ENCODE data around the gene CAMK2D.
"Not testable (repeated sequence)": the region's sequence is repeated elsewhere in the genome, so short reads cannot be mapped to it uniquely, and the experiment has no call there.

The CAMK2D gene

DNA sequence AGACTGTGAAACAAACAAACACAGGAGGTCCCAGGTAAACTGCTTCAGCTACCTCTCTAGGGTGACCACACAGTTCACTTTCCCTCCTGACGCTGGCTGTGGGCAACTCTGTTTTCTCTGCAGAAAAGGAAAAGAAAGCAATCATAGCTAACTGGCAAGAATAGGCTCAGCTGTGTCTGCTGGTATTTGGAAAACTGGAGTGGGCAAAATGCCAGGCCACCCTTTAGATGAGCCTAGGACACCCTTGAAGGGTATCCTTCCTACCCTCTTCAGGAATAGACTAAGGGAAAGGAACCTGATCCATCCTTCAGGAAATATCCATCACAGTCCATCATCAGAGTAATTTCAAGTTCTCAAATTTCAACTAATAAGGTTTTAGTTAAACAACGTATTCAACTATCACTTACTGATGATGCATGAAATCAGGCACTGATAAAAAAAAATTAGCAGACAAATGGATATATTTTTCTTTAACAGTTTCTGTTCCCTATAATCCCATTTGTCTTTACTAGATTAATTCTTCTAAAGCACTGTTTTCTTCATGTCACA lies 60.9 kb downstream of the CAMK2D start:
- H3K9me3 Mint-ChIP-seq: no peaks in the 10 kb centered on the region
- DNase-seq (no peak), ATAC-seq (replicated peaks) (no peak)
- H3K27me3 Mint-ChIP-seq: no peaks in the 10 kb centered on the region
- no peak overlapping the region for H3K4me3 Mint-ChIP-seq
- peaks cover 7 to 10% of the 10 kb centered on the region in 2 donors for H3K4me1 Mint-ChIP-seq (ENCODE audit: low read depth in 2 of 2)
- no peaks in the 10 kb centered on the region for H3K36me3 Mint-ChIP-seq (ENCODE audit: insufficient read depth)
- H3K27ac Mint-ChIP-seq: no peak overlapping the region

DNA sequence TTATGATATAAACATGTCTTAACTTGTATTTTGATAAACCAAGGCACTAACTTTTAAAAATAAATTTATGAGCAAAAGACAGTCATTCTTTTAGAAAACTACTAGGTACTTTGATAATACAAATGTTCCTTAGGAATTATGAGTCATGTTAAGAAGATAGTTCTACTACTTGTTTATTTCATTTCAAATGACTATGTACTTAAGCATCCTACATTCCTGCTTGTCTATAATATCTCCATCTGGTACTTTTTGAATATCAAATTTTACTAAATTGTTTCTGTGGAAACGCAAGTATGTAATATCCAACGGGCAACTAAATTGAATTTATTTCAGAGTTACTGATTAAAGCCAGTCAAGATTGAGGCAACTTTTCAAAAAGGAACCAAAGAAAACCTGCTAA lies 61.8 kb downstream of the CAMK2D start:
- H3K4me1 Mint-ChIP-seq (ENCODE audit: low read depth in 2 of 2): peaks cover 4 to 7% of the 10 kb centered on the region in 2 donors
- no peak overlapping the region for H3K4me3 Mint-ChIP-seq
- H3K27me3 Mint-ChIP-seq: no peaks in the 10 kb centered on the region
- no peak overlapping the region for H3K27ac Mint-ChIP-seq
- ATAC-seq (replicated peaks) (no peak), DNase-seq (no peak)
- H3K9me3 Mint-ChIP-seq: no peaks in the 10 kb centered on the region
- no peaks in the 10 kb centered on the region for H3K36me3 Mint-ChIP-seq (ENCODE audit: insufficient read depth)

DNA sequence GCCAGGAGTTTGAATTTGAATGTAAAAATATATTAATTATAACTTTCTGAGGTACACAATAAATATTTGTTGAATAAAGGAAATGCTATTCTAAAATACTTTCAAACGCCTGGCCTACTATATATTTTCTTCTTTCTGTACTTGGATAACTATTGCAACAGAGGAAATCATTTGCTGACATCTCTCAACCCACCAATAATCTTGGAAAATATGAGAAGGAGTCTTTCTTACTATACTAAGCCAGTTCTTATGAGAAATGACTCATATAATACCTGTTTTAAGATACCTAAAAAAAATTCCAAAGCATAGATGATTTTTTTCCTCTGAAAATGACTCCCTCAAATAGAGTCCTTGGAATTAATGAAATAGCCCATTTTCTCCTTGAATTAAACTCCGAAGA lies 64.1 kb downstream of the CAMK2D start:
- DNase-seq: no peak
- H3K9me3 Mint-ChIP-seq: no peaks in the 10 kb centered on the region
- H3K4me3 Mint-ChIP-seq: no peak overlapping the region
- no peaks in the 10 kb centered on the region for H3K27me3 Mint-ChIP-seq
- H3K36me3 Mint-ChIP-seq (ENCODE audit: insufficient read depth): no peaks in the 10 kb centered on the region
- H3K27ac Mint-ChIP-seq: no peak overlapping the region
- H3K4me1 Mint-ChIP-seq (ENCODE audit: low read depth in 2 of 2): peaks cover 18 to 20% of the 10 kb centered on the region in 2 donors
- no peak for ATAC-seq (replicated peaks)

DNA sequence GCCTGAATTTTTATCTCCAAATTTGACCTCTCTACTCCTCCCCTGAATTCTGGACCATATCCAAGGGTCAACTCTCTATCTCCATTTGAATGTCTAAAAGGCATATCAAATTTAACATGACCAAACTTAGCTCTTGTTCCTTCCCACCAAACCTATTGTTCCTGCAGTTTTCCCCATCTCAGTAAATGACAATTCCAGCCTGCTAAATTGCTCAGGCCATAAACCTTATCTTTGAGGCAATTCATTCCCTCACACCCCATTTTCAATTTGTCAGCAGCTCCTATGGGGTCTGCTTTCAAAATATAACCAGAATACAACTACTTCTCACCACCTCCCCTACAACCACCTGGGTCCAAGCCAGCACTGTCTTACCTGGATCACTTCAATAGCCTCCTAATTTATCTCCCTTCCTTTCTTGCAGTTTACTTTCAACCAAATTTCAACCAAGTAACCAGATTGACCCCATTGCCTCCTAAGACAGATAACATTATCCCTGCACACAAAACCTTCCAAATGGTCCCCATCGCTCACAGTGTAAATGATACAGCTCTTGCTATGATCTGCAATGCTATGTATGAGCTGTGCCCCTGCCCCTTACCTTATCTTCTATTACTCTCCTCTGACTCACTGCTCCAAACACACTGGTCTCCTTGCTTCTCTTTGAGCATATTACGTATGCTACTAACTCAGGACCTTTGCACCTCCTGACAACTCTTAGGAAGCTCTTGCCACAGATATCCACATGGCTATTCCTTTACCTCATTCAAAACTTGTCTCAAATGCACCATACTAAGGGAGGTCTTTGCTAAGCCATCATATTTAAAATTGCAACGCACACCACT lies 66.0 kb downstream of the CAMK2D start:
- Mint-ChIP-seq H3K9me3 (no peaks in the 10 kb centered on the region), H3K27ac (no peak overlapping the region), H3K4me3 (no peak overlapping the region), H3K4me1 (ENCODE audit: low read depth in 2 of 2) (peaks cover 14 to 22% of the 10 kb centered on the region in 2 donors), H3K36me3 (ENCODE audit: insufficient read depth) (no peaks in the 10 kb centered on the region), H3K27me3 (no peaks in the 10 kb centered on the region)
- ATAC-seq (replicated peaks): no peak
- no peak for DNase-seq

DNA sequence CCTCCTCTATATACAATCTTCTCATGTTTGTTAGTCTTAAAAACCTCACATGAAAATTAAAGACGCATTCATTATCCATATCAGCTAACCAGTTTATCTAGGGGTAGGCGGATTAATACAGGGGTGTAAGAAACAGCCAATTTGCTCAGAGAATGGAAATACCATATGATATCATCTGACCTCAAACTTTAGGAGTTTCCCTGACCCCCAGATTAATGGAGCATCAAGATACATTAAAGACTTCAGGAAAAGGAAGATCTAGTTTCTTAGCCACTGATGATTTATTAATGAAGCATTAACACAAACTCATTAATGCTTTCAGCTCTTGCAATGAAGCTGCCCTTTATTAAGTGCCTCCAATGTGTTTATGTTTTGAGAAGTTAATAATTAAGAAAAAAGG lies 67.5 kb downstream of the CAMK2D start:
- H3K27me3 Mint-ChIP-seq: no peaks in the 10 kb centered on the region
- no peaks in the 10 kb centered on the region for H3K36me3 Mint-ChIP-seq (ENCODE audit: insufficient read depth)
- no peak for DNase-seq
- no peak for ATAC-seq (replicated peaks)
- H3K9me3 Mint-ChIP-seq: no peaks in the 10 kb centered on the region
- H3K27ac Mint-ChIP-seq: peak overlapping the region; percentile 19 to 28
- peaks cover 20 to 29% of the 10 kb centered on the region in 2 donors for H3K4me1 Mint-ChIP-seq (ENCODE audit: low read depth in 2 of 2)
- no peak overlapping the region for H3K4me3 Mint-ChIP-seq

DNA sequence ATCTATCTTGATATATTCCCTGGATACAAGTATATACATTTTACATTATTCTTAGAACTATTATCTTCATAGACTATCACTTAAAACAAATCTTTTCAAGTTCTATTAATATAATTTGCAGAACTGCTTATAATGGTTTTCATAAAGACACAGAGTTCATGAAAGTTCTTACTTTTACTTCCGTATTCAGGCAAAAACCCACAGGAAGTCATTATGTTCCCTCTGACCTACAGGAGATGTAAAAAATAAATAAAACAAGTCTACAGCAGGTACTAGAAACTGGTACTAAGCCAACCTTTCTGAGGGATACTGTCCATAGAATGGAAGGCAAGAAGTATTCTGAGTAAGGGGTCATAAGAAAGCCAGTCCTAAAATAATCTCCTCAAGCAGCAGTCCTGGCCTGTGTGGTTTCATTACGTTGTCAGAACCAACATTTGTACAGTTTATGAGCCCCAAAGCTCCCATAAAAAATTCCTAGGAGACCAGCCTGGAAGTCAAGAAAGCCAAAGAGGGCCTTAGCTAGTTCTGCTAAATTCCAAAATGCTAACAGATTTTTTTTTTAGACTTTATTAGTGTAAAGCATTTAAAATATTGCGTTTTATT lies 68.6 kb downstream of the CAMK2D start:
- H3K27ac Mint-ChIP-seq: peak overlapping the region in 1 of 2 donors; percentile 77
- ATAC-seq (replicated peaks): peak; percentile 69
- no peaks in the 10 kb centered on the region for H3K36me3 Mint-ChIP-seq (ENCODE audit: insufficient read depth)
- H3K4me1 Mint-ChIP-seq (ENCODE audit: low read depth in 2 of 2): peaks cover 25 to 38% of the 10 kb centered on the region in 2 donors
- peak overlapping the region; percentile 15 to 54 for H3K4me3 Mint-ChIP-seq
- no peaks in the 10 kb centered on the region for H3K27me3 Mint-ChIP-seq
- DNase-seq: no peak
- H3K9me3 Mint-ChIP-seq: no peaks in the 10 kb centered on the region

DNA sequence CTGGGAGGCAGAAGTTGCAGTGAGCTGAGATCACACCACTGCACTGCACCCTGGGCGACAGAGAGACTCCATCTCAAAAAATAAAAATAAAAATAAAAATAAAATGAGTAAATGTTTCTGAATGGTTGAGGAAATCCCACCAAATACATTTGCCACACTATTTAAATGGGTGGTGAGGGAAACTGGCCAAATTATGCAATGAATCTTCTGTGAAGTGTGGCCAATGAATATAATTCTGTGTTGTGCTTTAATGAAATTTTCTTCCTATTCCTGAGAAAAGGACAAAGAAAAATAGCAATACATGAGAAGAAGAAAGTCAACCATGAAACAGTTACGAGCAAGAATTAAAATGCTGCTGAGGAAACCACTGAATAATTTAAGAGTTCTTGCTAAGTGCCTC lies 69.9 kb downstream of the CAMK2D start:
- DNase-seq (no peak), ATAC-seq (replicated peaks) (no peak)
- H3K4me3 Mint-ChIP-seq: no peak overlapping the region
- no peaks in the 10 kb centered on the region for H3K36me3 Mint-ChIP-seq (ENCODE audit: insufficient read depth)
- no peaks in the 10 kb centered on the region for H3K27me3 Mint-ChIP-seq
- H3K4me1 Mint-ChIP-seq (ENCODE audit: low read depth in 2 of 2): peaks cover 31 to 48% of the 10 kb centered on the region in 2 donors
- H3K9me3 Mint-ChIP-seq: no peaks in the 10 kb centered on the region
- H3K27ac Mint-ChIP-seq: no peak overlapping the region

DNA sequence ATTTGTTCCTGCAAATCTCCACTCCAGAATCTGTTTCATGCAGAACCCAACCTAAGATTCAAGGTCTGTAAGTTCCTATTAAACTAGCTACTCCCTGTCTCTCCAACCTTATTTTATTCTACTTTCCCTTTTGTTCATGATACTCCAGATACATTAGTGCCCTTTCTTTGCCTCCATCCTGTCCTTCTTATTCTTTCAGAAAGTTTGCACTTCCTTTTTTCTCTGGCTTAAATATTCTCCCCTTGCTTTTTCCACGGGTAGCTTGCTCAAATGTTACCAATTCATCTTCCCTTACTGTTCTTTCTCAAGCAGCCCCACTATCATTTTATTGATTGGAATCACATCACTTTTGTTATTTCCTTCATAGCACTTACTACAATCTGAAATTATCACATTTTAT lies 72.1 kb downstream of the CAMK2D start:
- Mint-ChIP-seq H3K27ac (peak overlapping the region in 1 of 2 donors; percentile 1), H3K36me3 (ENCODE audit: insufficient read depth) (no peaks in the 10 kb centered on the region), H3K4me3 (no peak overlapping the region), H3K9me3 (no peaks in the 10 kb centered on the region), H3K4me1 (ENCODE audit: low read depth in 2 of 2) (peaks cover 34 to 52% of the 10 kb centered on the region in 2 donors), H3K27me3 (no peaks in the 10 kb centered on the region)
- ATAC-seq (replicated peaks) (no peak), DNase-seq (no peak)

DNA sequence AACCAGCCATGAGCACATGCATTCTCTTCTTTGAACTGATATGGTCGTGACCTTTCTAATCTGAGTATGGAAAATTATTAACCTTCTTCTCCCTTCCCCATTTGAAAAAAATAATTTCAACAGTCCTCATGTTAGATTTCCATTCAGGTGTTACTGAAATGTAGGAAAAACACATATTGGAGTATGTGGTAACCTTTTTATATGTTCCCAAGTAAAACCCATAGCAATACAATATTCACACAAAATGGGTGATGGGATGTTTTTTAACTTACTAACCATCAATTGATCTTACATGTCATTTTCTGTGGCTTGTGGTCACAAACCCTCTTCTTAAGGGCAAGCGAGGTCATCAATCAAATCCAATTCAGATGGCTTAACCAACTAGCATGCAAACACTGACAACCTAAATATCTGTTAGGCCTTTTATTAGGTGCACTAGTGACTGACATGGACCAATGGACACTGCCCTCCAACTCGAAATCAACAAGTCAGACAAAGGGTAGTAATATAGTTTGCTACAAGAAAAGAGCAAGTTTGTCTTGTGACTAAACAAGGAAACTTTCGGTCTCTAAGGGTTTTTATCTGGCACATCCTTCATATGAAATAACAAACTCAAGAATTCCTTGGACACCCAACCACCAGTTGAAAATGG lies 74.3 kb downstream of the CAMK2D start:
- H3K4me1 Mint-ChIP-seq (ENCODE audit: low read depth in 2 of 2): peaks cover 35 to 52% of the 10 kb centered on the region in 2 donors

DNA sequence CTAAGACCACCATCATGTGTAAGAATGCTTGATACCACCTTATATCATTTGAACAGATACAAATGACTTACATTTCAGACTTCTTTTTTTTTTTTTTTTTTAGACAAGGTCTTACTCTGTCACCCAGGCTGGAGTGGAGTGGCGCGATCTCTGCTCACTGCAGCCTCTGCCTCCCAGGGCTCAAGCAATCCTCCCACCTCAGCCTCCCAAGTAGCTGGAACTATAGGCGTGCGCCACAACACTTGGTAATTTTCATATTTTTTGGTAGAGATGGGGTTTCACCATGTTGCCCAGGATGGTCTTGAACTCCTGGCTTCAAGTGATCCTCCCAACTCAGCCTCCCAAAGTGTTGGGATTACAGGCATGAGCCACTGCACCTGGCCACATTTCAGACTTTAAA lies 76.4 kb downstream of the CAMK2D start:
- Mint-ChIP-seq H3K4me1 (ENCODE audit: low read depth in 2 of 2) (peaks cover 31 to 43% of the 10 kb centered on the region in 2 donors), H3K27ac (peak overlapping the region; percentile 44 to 76)
- H3K9me3 Mint-ChIP-seq; H3K27me3 Mint-ChIP-seq; H3K36me3 Mint-ChIP-seq (ENCODE audit: insufficient read depth); H3K4me3 Mint-ChIP-seq; ATAC-seq (replicated peaks); DNase-seq: not testable (repeated sequence)

More for the DNA sequence above, 74.3 kb downstream of the CAMK2D start:
- Mint-ChIP-seq H3K27me3 (no peaks in the 10 kb centered on the region), H3K9me3 (no peaks in the 10 kb centered on the region), H3K4me3 (no peak overlapping the region), H3K36me3 (ENCODE audit: insufficient read depth) (no peaks in the 10 kb centered on the region), H3K27ac (no peak overlapping the region)
- no peak for DNase-seq
- no peak for ATAC-seq (replicated peaks)

DNA sequence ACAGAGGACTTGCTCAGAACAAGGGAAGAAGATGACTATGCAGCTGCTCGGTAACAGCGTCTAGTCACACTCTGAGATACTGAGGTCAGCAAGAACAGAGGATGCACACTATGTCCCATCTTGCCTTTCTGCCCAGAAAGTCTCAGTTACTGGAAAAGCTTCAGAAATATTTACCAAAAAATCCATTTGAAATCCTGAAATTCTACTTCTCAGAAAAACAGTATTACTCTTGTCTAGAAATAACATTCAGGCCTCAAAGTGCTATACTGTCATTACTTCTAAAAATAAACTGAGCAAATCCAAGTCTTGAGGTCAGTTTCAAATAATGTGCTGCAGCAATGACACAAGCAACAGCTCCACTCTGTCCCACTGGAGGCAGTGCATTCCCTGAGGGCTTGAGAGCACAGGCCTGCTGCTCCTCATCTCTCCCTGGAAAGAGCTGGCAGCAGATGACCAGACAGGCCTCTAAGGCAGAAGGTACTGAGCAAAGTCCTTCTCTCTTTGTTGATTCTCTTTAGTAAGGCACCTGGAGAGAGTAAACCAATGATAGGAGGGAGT lies 76.9 kb downstream of the CAMK2D start:
- Mint-ChIP-seq H3K4me1 (ENCODE audit: low read depth in 2 of 2) (peaks cover 30 to 42% of the 10 kb centered on the region in 2 donors), H3K9me3 (no peaks in the 10 kb centered on the region), H3K4me3 (no peak overlapping the region), H3K27me3 (no peaks in the 10 kb centered on the region), H3K36me3 (ENCODE audit: insufficient read depth) (peaks cover 4% of the 10 kb centered on the region), H3K27ac (peak overlapping the region; percentile 44 to 76)
- ATAC-seq (replicated peaks) (no peak), DNase-seq (no peak)

DNA sequence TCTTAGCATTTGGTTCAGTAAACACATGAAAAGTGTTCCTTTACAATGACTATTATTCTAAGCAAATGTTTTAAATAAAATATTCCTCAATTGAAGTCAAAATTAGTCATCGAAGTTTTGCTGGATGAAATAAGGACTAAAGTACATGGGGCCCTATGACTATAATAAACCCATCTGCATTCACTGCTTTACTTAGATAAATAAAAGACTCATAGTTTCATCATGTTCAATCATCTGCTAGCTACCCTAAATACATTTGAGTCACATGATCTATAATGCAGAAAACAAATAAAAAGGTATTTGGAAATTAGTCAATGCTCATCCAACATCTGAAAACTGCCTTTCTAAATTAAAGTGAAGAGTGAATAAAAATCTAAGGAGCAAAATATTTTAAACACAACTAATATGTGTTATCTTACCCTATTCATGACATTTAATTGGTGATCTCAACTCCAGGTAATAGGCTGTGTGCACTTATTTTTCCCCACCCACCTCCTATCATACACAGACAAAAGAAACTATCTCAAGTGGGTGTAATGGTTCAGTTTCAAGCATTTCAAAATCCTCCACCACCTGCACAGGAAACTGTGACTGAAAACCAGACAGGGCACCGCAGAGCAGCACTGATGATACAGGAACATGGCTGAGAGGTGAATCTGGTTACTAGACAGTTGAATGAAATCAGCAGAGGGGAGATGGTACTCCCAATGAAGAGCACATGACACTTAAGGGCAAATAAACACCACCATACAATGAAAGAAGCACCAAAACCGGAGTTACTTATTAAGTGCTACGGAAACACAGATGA lies 78.6 kb downstream of the CAMK2D start:
- Mint-ChIP-seq H3K4me3 (peak overlapping the region; percentile 6 to 49), H3K4me1 (ENCODE audit: low read depth in 2 of 2) (peaks cover 22 to 32% of the 10 kb centered on the region in 2 donors), H3K36me3 (ENCODE audit: insufficient read depth) (peaks cover 4% of the 10 kb centered on the region), H3K27me3 (no peaks in the 10 kb centered on the region), H3K9me3 (no peaks in the 10 kb centered on the region), H3K27ac (peak overlapping the region; percentile 49 to 76)
- ATAC-seq (replicated peaks): peak; percentile 97
- DNase-seq: peak; percentile 37 to 50 (median 38)

DNA sequence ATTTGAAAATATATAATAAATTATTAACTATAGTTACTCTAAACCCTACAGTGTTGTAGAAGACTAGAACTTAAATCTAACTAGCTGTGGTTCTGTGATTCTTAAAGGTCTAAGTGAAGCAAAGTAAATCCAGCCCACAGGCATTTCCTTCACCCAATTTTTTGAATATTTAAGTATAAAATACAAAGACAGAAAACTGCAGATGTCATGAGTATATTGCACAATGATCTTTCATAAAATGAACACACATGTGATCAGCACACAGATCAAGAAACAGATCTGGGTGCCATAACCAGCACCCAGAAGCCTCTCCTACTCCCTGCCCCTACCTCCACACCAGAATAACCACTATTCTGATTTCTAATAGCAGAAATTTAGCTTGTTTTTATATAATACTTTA lies 82.9 kb downstream of the CAMK2D start:
- H3K4me3 Mint-ChIP-seq: no peak overlapping the region
- H3K9me3 Mint-ChIP-seq: no peaks in the 10 kb centered on the region
- H3K27me3 Mint-ChIP-seq: no peaks in the 10 kb centered on the region
- DNase-seq: no peak
- H3K4me1 Mint-ChIP-seq (ENCODE audit: low read depth in 2 of 2): peaks cover 27 to 30% of the 10 kb centered on the region in 2 donors
- ATAC-seq (replicated peaks): no peak
- H3K36me3 Mint-ChIP-seq (ENCODE audit: insufficient read depth): peaks cover 4% of the 10 kb centered on the region
- H3K27ac Mint-ChIP-seq: no peak overlapping the region
